GM21367 (cell line): Measurements from ENCODE around the gene SH3BP1.

Experiments used
- ATAC-seq: cut with Tn5 transposase; IDR thresholded peaks from one replicate; pipeline ENCODE4 v1.9.1; 2021; ENCODE audit not compliant: unreplicated experiment

The SH3BP1 gene

GRCh38 chr22:37616201-37617083, 23.0 kb upstream of the SH3BP1 start:
- no peak for ATAC-seq

- no peak for ATAC-seq
These were observed 22.0 kb upstream of the SH3BP1 start for GRCh38 chr22:37617431-37617830.

GRCh38 chr22:37618072-37618656, 21.3 kb upstream of the SH3BP1 start:
- no peak for ATAC-seq

GRCh38 chr22:37618674-37619073, 20.8 kb upstream of the SH3BP1 start:
- ATAC-seq, result no peak

GRCh38 chr22:37619991-37620390, 19.5 kb upstream of the SH3BP1 start:
- no peak for ATAC-seq

GRCh38 chr22:37621352-37621860, 18.1 kb upstream of the SH3BP1 start:
- ATAC-seq, result no peak

- no peak for ATAC-seq
These were observed 16.1 kb upstream of the SH3BP1 start for GRCh38 chr22:37623075-37624016.

GRCh38 chr22:37624017-37624365, 15.5 kb upstream of the SH3BP1 start:
- ATAC-seq, result no peak

- no peak for ATAC-seq
These were observed 14.6 kb upstream of the SH3BP1 start for GRCh38 chr22:37624876-37625275.

GRCh38 chr22:37625737-37626136, 13.7 kb upstream of the SH3BP1 start:
- no peak for ATAC-seq

- no peak for ATAC-seq
These were observed 13.3 kb upstream of the SH3BP1 start for GRCh38 chr22:37626144-37626543.

GRCh38 chr22:37626556-37627075, 12.9 kb upstream of the SH3BP1 start:
- ATAC-seq, result no peak

GRCh38 chr22:37627121-37627520, 12.3 kb upstream of the SH3BP1 start:
- ATAC-seq, result no peak

- no peak for ATAC-seq
These were observed 11.9 kb upstream of the SH3BP1 start for GRCh38 chr22:37627545-37627944.

GRCh38 chr22:37628830-37629229, 10.6 kb upstream of the SH3BP1 start:
- no peak for ATAC-seq

- ATAC-seq, result no peak
These were observed 9.5 kb upstream of the SH3BP1 start for GRCh38 chr22:37629928-37630327.

GRCh38 chr22:37630839-37631435, 8.5 kb upstream of the SH3BP1 start:
- ATAC-seq, result no peak

- no peak for ATAC-seq
These were observed 7.9 kb upstream of the SH3BP1 start for GRCh38 chr22:37631448-37632173.

- ATAC-seq, result peak; percentile 12
These were observed 7.0 kb upstream of the SH3BP1 start for GRCh38 chr22:37632174-37633088.
